SU-DHL-6 (cell line): ENCODE measurements around the gene PDIA5.

Experiments
- H2AFZ ChIP-seq: fragments of 200-600 bp; sonication (generic); 2 replicates; pipeline ENCODE4 v1.6.1; 2014; ENCODE audit warnings: low read depth, mild to moderate bottlenecking, moderate library complexity, mixed read lengths, antibody characterized with exemption, low read length; ENCODE audit not compliant: severe bottlenecking
- H3F3A ChIP-seq: fragments of 200-600 bp; shearing (Covaris generic); 2 replicates; pipeline ENCODE4 v1.6.0; 2016; ENCODE audit warnings: antibody characterized with exemption, mild to moderate bottlenecking; ENCODE audit not compliant: insufficient read depth
- H3K27ac ChIP-seq: fragments of 200-600 bp; sonication (generic); 2 replicates; pipeline ENCODE4 v1.5.1; 2016; ENCODE audit warnings: low read depth, mild to moderate bottlenecking, low read length, moderate library complexity, mixed read lengths
- H3K27me3 ChIP-seq: fragments of 200-600 bp; sonication (generic), shearing (Covaris generic); 2 replicates; pipeline ENCODE4 v1.6.0; 2014; ENCODE audit warnings: mild to moderate bottlenecking, low read length
- H3K36me3 ChIP-seq: fragments of 200-600 bp; sonication (generic); 2 replicates; pipeline ENCODE4 v1.6.1; 2014; ENCODE audit warnings: mild to moderate bottlenecking, low read length, mixed read lengths
- H3K4me2 ChIP-seq: fragments of 300-600, 200-600 bp; shearing (Covaris generic), sonication (generic); 2 replicates; pipeline ENCODE4 v1.6.0; 2014; ENCODE audit warnings: low read length, low read depth, mild to moderate bottlenecking; ENCODE audit not compliant: poor library complexity, severe bottlenecking
- H3K4me3 ChIP-seq: fragments of 200-600 bp; sonication (generic); 2 replicates; pipeline ENCODE4 v1.5.1; 2014; ENCODE audit warnings: antibody characterized with exemption, low read length, mild to moderate bottlenecking, mixed read lengths; ENCODE audit not compliant: insufficient read depth, poor library complexity, severe bottlenecking
- H3K79me2 ChIP-seq: fragments of 200-600 bp; sonication (generic); 2 replicates; pipeline ENCODE4 v1.6.1; 2014; ENCODE audit warnings: mild to moderate bottlenecking, low read length, moderate library complexity; ENCODE audit not compliant: insufficient read depth
- H3K9ac ChIP-seq: fragments of 200-600 bp; sonication (generic); 2 replicates; pipeline ENCODE4 v1.7.0; 2014; ENCODE audit warnings: mild to moderate bottlenecking, low read length
- H3K9me2 ChIP-seq: fragments of 200-600 bp; sonication (generic); replicated peaks from 2 replicates; pipeline ENCODE4 v1.6.1; 2014; ENCODE audit warnings: low read length; ENCODE audit not compliant: insufficient read depth
- H3K9me3 ChIP-seq: fragments of 200-600 bp; sonication (generic); 2 replicates; pipeline ENCODE4 v1.6.1; 2014; ENCODE audit warnings: low read length, mixed read lengths; ENCODE audit not compliant: insufficient read depth
- H4K20me1 ChIP-seq: fragments of 200-600 bp; sonication (generic); 2 replicates; pipeline ENCODE4 v1.6.1; 2014; ENCODE audit warnings: low read depth, mild to moderate bottlenecking, antibody characterized with exemption, low read length, moderate library complexity, mixed read lengths
- EZH2phosphoT487 ChIP-seq: fragments of 200-600 bp; sonication (generic), shearing (Covaris generic); conservative IDR thresholded peaks from 2 replicates; pipeline ENCODE4 v1.6.1; 2018; ENCODE audit warnings: mild to moderate bottlenecking, antibody characterized with exemption, low read length, moderate library complexity, mixed read lengths
- TF ChIP-seq, protein P1 (sequence below): fragments of 200-600 bp; sonication (generic); IDR thresholded peaks from one replicate; pipeline ENCODE4 v1.5.1; 2017; ENCODE audit warnings: antibody characterized with exemption, mild to moderate bottlenecking, low read length, moderate library complexity; ENCODE audit not compliant: insufficient read depth, poor library complexity, severe bottlenecking

PDIA5 gene

DNA sequence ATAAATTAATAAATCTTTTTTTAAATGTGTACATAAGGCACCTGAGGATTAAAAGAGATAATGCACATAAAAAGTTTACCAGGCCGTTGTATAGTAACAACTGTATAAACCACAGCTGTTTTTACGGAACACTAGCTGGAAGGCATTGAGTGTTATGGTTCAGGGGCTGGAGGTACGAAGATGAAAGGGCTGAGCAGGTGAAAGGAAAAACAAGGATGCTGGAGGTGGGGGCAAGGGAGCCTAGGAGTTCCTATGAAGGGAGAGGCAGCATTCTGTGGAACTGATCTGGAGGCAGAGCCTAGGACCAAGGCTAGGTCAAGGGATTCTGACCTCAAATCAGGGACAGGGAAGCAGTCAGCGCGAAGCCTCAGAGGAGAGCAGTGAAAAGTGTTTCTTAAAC lies 47.2 kb upstream of the PDIA5 start:
- H3K4me2 ChIP-seq: no peak overlapping the region
- no peak overlapping the region for H3K9ac ChIP-seq
- no peaks in the 10 kb centered on the region for H3F3A ChIP-seq
- no peaks in the 10 kb centered on the region for H3K36me3 ChIP-seq
- TF ChIP-seq, protein P1, sequence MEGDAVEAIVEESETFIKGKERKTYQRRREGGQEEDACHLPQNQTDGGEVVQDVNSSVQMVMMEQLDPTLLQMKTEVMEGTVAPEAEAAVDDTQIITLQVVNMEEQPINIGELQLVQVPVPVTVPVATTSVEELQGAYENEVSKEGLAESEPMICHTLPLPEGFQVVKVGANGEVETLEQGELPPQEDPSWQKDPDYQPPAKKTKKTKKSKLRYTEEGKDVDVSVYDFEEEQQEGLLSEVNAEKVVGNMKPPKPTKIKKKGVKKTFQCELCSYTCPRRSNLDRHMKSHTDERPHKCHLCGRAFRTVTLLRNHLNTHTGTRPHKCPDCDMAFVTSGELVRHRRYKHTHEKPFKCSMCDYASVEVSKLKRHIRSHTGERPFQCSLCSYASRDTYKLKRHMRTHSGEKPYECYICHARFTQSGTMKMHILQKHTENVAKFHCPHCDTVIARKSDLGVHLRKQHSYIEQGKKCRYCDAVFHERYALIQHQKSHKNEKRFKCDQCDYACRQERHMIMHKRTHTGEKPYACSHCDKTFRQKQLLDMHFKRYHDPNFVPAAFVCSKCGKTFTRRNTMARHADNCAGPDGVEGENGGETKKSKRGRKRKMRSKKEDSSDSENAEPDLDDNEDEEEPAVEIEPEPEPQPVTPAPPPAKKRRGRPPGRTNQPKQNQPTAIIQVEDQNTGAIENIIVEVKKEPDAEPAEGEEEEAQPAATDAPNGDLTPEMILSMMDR: no peak
- TF ChIP-seq EZH2phosphoT487: no peak
- no peaks in the 10 kb centered on the region for H3K9me3 ChIP-seq
- no peak overlapping the region for H3K27ac ChIP-seq
- no peaks in the 10 kb centered on the region for H3K27me3 ChIP-seq
- H3K4me3 ChIP-seq: no peak overlapping the region
- no peaks in the 10 kb centered on the region for H3K9me2 ChIP-seq
- H4K20me1 ChIP-seq: no peaks in the 10 kb centered on the region
- H3K79me2 ChIP-seq: no peaks in the 10 kb centered on the region
- no peak overlapping the region for H2AFZ ChIP-seq

DNA sequence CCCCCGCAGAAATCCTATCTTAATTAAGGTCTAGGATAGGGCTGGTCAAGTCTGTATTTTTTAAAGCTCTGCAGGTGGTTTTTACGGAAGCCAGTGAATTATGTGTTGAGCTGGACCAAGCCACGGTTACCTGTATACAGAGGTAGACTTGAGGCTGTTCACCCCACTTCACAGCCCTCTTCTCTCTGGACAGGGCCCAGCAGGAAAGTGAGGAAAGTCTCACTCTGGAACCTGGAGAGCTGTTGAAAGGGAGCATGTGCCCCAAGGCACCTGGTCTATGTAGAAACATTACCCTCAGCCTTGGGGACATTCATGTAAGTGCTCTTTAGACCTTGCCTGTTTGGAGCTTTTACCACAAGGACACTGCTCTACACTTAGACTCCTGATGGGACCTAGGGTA lies 46.1 kb upstream of the PDIA5 start:
- Histone ChIP-seq H3F3A (no peaks in the 10 kb centered on the region), H3K9me2 (no peaks in the 10 kb centered on the region), H3K36me3 (no peaks in the 10 kb centered on the region), H2AFZ (no peak overlapping the region), H3K9ac (no peak overlapping the region), H3K79me2 (no peaks in the 10 kb centered on the region), H3K27me3 (no peaks in the 10 kb centered on the region), H3K27ac (no peak overlapping the region), H3K4me2 (no peak overlapping the region), H3K9me3 (no peaks in the 10 kb centered on the region), H4K20me1 (no peaks in the 10 kb centered on the region), H3K4me3 (no peak overlapping the region)
- TF ChIP-seq, protein P1: no peak

DNA sequence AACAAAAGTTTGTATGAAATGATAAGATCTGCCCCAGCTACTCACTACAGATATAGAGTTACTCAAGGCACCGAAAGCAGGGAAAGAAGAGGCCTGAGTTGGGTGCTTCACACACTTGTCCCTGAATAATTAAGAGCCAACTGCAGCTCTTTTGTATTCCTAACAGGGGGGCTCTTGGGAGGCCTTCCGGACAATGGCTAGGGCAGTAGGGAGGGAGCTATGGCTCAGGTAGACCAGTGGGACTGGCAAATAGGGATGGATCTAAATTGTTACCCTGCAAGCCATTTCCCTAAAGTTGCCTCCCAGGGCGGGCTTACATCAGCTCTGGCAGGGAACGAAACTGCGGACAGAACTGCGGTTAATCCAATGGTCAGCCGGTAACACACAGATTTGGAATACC lies 45.4 kb upstream of the PDIA5 start:
- no peaks in the 10 kb centered on the region for H3K79me2 ChIP-seq
- no peaks in the 10 kb centered on the region for H3K9me3 ChIP-seq
- no peak overlapping the region for H2AFZ ChIP-seq
- no peaks in the 10 kb centered on the region for H4K20me1 ChIP-seq
- no peaks in the 10 kb centered on the region for H3K9me2 ChIP-seq
- H3K27me3 ChIP-seq: no peaks in the 10 kb centered on the region
- H3K27ac ChIP-seq: no peak overlapping the region
- no peak for TF ChIP-seq EZH2phosphoT487
- TF ChIP-seq, protein P1: no peak
- H3K9ac ChIP-seq: no peak overlapping the region
- H3K4me2 ChIP-seq: no peak overlapping the region
- H3F3A ChIP-seq: no peaks in the 10 kb centered on the region
- H3K4me3 ChIP-seq: no peak overlapping the region
- H3K36me3 ChIP-seq: no peaks in the 10 kb centered on the region
